Measurements from ENCODE around the gene ZBTB4. TPM values are rescaled to one million over a fixed set of nuclear protein-coding genes. Genes with fewer than 3 reads are reported as not detected.

ZBTB4 gene
- total RNA-seq, 1 experiment from 2014 or later = 26.3 TPM

DNA sequence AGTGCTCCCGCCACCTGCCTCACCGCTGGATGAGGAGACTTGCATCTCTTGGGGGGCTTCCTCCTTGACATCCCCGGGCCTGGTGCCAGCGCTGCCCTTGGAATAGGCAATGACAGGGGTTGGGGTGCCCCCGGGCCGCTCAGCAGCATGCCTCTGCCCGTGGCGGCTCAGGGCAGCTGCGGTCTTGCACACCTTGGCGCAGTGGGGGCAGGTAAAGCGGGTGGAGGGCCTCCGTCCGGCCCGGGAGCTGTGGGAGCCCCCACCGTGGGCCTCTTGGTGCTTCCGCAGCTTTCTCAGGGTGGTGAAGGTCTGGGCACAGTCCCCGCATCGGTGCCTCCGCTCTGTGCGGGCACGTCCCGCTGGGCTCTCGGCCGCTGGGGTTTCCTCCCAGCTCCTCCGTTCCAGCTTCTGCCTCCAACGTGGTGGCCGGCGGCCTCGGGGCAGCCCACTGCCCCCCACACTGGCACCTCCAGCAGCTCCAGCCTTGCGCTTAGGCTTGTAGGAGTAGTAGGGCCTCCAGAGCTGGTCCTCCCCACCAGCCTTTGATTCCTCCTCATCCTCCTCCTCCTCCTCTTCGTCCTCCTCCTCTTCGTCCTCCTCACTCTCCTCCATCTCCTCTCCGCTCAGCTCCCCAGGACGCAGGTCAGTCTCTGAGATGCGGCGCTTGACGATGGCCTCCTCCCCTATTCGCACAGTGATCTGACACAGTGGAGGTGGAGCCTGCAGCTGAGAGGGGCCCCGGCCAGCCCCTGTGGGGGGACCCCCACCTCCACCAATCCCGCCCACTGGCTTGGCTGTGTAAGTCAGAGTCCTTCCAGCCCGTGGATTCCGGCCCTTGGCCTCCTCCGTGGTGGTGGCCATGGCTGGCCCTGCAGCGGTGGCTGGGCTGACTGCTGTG, 16.7 kb downstream of the ZBTB4 start:
- Mint-ChIP-seq H3K9me3 (ENCODE audit: unreplicated experiment) (no peaks in the 10 kb centered on the region), H3K36me3 (ENCODE audit: insufficient read depth, unreplicated experiment) (peaks cover 60% of the 10 kb centered on the region), H3K27ac (ENCODE audit: low read depth, unreplicated experiment) (no peak overlapping the region), H3K4me1 (ENCODE audit: insufficient read depth, unreplicated experiment) (peaks cover 10% of the 10 kb centered on the region), H3K27me3 (ENCODE audit: insufficient read depth, unreplicated experiment) (no peaks in the 10 kb centered on the region), H3K4me3 (ENCODE audit: unreplicated experiment) (no peak overlapping the region)
- ChIA-PET CTCF (interaction anchor here (0.6 to 1.9 kb wide), 7 partner anchors 8 to 647 kb away, joined by 3 to 8 read pairs (median 3); no protein-coding TSS in a partner anchor), POLR2A (interaction anchor here (0.7 to 4.4 kb wide), 5 partner anchors 13 to 134 kb away, joined by 3 to 18 read pairs (median 3); partner anchors contain the start of gene POLR2A)
- TF ChIP-seq, protein P1, sequence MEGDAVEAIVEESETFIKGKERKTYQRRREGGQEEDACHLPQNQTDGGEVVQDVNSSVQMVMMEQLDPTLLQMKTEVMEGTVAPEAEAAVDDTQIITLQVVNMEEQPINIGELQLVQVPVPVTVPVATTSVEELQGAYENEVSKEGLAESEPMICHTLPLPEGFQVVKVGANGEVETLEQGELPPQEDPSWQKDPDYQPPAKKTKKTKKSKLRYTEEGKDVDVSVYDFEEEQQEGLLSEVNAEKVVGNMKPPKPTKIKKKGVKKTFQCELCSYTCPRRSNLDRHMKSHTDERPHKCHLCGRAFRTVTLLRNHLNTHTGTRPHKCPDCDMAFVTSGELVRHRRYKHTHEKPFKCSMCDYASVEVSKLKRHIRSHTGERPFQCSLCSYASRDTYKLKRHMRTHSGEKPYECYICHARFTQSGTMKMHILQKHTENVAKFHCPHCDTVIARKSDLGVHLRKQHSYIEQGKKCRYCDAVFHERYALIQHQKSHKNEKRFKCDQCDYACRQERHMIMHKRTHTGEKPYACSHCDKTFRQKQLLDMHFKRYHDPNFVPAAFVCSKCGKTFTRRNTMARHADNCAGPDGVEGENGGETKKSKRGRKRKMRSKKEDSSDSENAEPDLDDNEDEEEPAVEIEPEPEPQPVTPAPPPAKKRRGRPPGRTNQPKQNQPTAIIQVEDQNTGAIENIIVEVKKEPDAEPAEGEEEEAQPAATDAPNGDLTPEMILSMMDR (IDR thresholded peaks at IDR 0.05; ENCODE audit: unreplicated experiment) = no peak
- DNase-seq (ENCODE audit: unreplicated experiment) = no peak
- intact Hi-C loops (cut with micrococcal nuclease) = no loop called here
- BruUV-seq (replicated peaks) = no TSS peak

DNA sequence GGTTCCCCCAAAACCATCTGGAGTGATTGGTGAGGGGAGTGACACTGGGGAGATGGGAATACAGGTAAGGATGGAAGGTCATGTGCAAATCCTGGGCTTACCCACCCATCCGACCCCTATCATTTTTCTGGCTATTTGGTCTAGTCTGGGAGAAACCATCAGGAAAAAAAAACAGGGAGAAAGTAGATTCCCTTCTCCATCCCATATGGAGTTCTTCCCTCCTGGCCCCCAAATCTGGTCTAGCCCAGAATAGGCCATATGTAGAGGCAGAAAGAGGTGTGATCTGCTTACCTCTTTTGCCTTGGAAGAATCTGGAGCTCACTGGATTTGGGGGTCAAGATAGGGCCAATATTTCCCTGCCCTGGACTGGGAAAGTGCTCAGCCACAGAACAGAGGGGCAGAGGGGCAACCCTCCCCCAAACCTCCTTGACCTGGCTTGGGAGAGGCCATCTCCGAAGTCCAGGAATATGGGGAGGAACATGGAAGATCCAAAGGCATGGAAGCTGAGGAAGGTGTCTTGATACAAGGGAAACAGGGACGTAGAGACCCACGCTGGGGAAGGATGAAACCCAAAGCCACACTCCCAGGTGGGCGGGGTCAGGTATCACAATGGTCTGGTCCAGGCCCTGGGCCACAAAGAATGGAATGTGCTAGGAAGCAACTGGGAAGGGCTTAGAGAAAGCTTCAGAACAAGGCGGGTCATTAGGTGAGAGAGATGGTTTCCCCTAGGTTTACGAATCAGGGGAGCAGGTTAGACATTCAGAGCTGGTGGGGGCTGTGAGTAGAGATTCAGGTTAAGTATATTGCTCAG, 18.4 kb downstream of the ZBTB4 start:
- DNase-seq (ENCODE audit: unreplicated experiment) = no peak
- ChIA-PET CTCF (interaction anchor here (0.7 to 1.9 kb wide), 3 partner anchors 24 to 127 kb away, joined by 3 to 8 read pairs (median 4); no protein-coding TSS in a partner anchor), POLR2A (interaction anchor here (0.8 to 4.4 kb wide), 5 partner anchors 15 to 100 kb away, joined by 3 to 18 read pairs (median 11); partner anchors contain the start of genes POLR2A and ZBTB4)
- peaks cover 16% of the 10 kb centered on the region for H3K4me1 Mint-ChIP-seq (ENCODE audit: insufficient read depth, unreplicated experiment)
- TF ChIP-seq, protein P1 (IDR thresholded peaks at IDR 0.05; ENCODE audit: unreplicated experiment) = no peak
- no peaks in the 10 kb centered on the region for H3K27me3 Mint-ChIP-seq (ENCODE audit: insufficient read depth, unreplicated experiment)
- intact Hi-C loops (cut with micrococcal nuclease) = no loop called here
- H3K4me3 Mint-ChIP-seq (ENCODE audit: unreplicated experiment) = no peak overlapping the region
- H3K36me3 Mint-ChIP-seq (ENCODE audit: insufficient read depth, unreplicated experiment) = peaks cover 58% of the 10 kb centered on the region
- no peaks in the 10 kb centered on the region for H3K9me3 Mint-ChIP-seq (ENCODE audit: unreplicated experiment)
- no peak overlapping the region for H3K27ac Mint-ChIP-seq (ENCODE audit: low read depth, unreplicated experiment)
- BruUV-seq (replicated peaks) = no TSS peak

DNA sequence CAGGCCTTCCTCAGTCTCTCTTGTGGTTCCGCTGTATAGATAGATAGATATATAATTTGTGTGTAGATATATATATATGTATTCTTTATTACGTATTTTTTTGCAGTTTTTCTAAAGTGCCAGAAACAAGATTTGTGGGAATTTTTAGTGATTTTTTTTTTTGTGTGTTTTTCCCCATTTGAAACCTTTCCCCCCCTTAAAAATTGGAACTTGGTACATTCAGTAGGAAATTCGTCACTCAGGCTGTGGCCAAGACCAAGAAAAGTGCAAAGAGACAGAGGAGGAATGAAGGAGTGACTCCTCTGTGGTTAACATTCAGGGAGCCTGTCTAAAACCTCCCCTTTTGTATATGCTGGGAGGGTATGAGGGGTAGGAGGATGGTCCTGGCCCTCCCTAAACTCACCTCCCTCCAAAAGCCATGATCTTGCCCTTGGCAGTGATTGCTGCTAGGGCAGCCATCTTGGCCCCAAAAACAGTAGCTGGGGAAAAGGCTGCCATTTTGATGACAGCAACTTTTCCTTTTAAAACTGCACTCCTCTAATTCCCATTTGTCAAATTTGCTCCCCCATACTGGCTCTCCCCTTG, 19.4 kb downstream of the ZBTB4 start:
- CTCF ChIA-PET = interaction anchor here (0.6 to 0.9 kb wide), 2 partner anchors 14 to 101 kb away, joined by 3 to 4 read pairs; no protein-coding TSS in a partner anchor
- BruUV-seq (replicated peaks) = no TSS peak
- Mint-ChIP-seq H3K27me3 (ENCODE audit: insufficient read depth, unreplicated experiment) (no peaks in the 10 kb centered on the region), H3K27ac (ENCODE audit: low read depth, unreplicated experiment) (no peak overlapping the region), H3K4me1 (ENCODE audit: insufficient read depth, unreplicated experiment) (peaks cover 16% of the 10 kb centered on the region), H3K9me3 (ENCODE audit: unreplicated experiment) (no peaks in the 10 kb centered on the region), H3K36me3 (ENCODE audit: insufficient read depth, unreplicated experiment) (peaks cover 61% of the 10 kb centered on the region), H3K4me3 (ENCODE audit: unreplicated experiment) (no peak overlapping the region)
- intact Hi-C loops (cut with micrococcal nuclease) = no loop called here
- POLR2A ChIA-PET = interaction anchor here (1.3 to 13.5 kb wide), 4 partner anchors 16 to 101 kb away, joined by 3 to 95 read pairs (median 10); partner anchors contain the start of genes POLR2A and ZBTB4
- DNase-seq (ENCODE audit: unreplicated experiment) = no peak
- TF ChIP-seq, protein P1 (IDR thresholded peaks at IDR 0.05; ENCODE audit: unreplicated experiment) = no peak

Data from MCF 10A (cell line).